Fibroblast of the aortic adventitia (primary cell): ENCODE results near the gene LNPEP. TPM values are rescaled to one million over a fixed set of nuclear protein-coding genes. Genes with fewer than 3 reads are reported as not detected.
A peak's percentile ranks its signal among the peaks of the same experiment; 100 is the strongest.

ENCODE experiments used
- DNase-seq: peaks from one replicate; pipeline ENCODE4 v3.0.0-alpha.2; 2010; ENCODE audit warnings: low read depth
- H3K4me3 ChIP-seq: 2 replicates; pipeline ENCODE4 v1.5.1; 2011; ENCODE audit warnings: low read depth, mild to moderate bottlenecking, control low read depth, low read length, moderate library complexity
- total RNA-seq: library from RNA; depleted of rRNA; stranded (reverse); fragments of >200 nt; gene quantifications from 2 replicates; pipeline ENCODE4 v1.2.3, GENCODE V29; 2012; ENCODE audit warnings: low replicate concordance
- TF ChIP-seq, protein P1 (sequence below): IDR thresholded peaks from 2 replicates; pipeline ENCODE4 v1.5.1; 2011; ENCODE audit warnings: mild to moderate bottlenecking, low read length, control low read depth, inconsistent platforms; ENCODE audit not compliant: insufficient read depth

LNPEP gene
- total RNA-seq, 1 donor, result 46.3 TPM

DNA sequence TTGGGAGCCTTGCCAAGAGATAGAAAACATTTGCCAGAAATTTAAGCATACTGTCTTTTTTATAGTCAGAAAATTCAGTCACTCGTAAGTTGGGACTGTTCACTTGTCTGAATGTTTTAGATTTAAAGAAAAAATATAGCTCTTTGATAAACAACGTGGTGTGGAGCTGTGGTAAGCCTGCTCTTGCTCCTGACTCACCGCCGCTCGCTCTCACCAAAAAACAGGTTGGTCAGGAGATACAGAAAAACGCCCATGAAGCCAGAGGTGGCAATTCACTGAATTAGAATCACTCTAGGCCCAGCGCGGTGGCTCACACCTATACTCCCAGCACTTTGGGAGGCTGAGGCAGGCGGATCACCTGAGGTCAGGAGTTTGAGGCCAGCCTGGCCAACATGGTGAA lies 6.2 kb downstream of the LNPEP start:
- TF ChIP-seq, protein P1, sequence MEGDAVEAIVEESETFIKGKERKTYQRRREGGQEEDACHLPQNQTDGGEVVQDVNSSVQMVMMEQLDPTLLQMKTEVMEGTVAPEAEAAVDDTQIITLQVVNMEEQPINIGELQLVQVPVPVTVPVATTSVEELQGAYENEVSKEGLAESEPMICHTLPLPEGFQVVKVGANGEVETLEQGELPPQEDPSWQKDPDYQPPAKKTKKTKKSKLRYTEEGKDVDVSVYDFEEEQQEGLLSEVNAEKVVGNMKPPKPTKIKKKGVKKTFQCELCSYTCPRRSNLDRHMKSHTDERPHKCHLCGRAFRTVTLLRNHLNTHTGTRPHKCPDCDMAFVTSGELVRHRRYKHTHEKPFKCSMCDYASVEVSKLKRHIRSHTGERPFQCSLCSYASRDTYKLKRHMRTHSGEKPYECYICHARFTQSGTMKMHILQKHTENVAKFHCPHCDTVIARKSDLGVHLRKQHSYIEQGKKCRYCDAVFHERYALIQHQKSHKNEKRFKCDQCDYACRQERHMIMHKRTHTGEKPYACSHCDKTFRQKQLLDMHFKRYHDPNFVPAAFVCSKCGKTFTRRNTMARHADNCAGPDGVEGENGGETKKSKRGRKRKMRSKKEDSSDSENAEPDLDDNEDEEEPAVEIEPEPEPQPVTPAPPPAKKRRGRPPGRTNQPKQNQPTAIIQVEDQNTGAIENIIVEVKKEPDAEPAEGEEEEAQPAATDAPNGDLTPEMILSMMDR, result no peak
- H3K4me3 ChIP-seq, result no peak overlapping the region
- DNase-seq, result no peak

- peak; percentile 59 for DNase-seq
Measured at GRCh38 chr5:96942911-96943310, 7.0 kb downstream of the LNPEP start.

DNA sequence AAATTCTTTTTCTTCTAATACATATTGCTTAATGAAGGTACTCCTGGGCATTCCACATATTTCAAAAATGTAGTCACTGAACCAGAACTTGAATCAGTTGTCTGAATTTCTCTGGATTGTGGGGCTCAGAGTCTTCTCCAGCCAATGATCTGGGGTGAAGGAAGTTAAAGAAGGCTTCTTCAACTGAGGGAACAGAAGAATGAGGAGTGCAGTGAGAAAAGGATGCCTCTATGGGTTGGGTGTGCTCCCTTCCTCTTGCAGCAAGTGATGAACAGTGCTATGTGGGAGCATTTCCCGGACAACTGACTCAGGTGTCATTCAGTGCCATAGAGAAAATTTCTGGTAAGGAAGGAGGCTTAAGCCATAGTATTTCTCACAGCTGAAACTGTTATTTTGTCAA lies 7.9 kb downstream of the LNPEP start:
- TF ChIP-seq, protein P1, result no peak
- H3K4me3 ChIP-seq, result no peak overlapping the region
- DNase-seq, result no peak

More at GRCh38 chr5:96942911-96943310, 7.0 kb downstream of the LNPEP start:
- TF ChIP-seq, protein P1, result no peak
- H3K4me3 ChIP-seq, result no peak overlapping the region

DNA sequence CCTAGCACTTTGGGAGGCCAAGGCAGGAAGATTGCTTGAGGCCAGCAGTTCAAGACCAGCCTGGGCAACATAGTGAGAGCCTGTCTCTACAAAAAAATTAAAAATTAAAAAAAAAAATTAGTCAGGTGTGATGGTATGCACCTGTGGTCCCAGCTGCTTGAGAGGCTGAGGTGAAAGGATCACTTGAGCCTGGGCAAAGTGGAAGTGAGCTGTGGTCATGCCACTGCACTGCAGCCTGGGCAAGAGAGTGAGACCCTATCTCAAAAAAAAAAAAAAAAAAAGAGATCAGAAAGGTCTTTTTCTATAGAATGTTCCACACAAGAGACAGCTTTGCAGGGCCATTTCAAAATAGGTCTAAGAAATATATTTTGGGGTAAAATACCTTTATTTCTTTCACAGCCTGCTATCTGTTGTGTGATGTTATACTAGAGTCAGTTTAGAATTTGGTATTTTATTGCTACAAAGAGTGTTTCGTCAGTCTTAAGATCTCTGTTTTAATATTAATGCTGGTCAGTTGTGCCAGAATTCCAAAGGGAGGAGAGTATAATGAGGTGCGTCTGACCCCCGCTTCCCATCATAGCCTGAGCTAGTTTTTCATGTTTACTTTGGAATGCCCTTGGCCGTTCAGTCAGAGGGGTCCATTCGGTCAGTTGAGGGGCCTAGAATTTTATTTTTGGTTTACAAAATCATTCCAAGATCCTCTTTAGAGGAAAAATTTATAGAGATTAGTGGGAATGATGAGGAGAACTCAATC lies 9.4 kb downstream of the LNPEP start:
- TF ChIP-seq, protein P1, result no peak
- no peak for DNase-seq
- H3K4me3 ChIP-seq, result no peak overlapping the region

- DNase-seq, result no peak
- TF ChIP-seq, protein P1, result no peak
- no peak overlapping the region for H3K4me3 ChIP-seq
Measured at GRCh38 chr5:96946381-96946780, 10.5 kb downstream of the LNPEP start.

- TF ChIP-seq, protein P1, result no peak
- DNase-seq, result peak; percentile 28
- no peak overlapping the region for H3K4me3 ChIP-seq
Measured at GRCh38 chr5:96952118-96952750, 16.4 kb downstream of the LNPEP start.
